NCI-H2107 treated with DMSO at 0.1 percent for 48 hours (cell line): ENCODE measurements around the gene C19orf67.
"Not testable (repeated sequence)": the region's sequence is repeated elsewhere in the genome, so short reads cannot be mapped to it uniquely, and the experiment has no call there.

Experiments used
- DNase-seq: peaks from one replicate; lab custom pipeline; 2025; ENCODE audit not compliant: unreplicated experiment; lab: John Stamatoyannopoulos, UW

Gene C19orf67

GRCh38 chr19:14058182-14059092 is 27.1 kb downstream of the C19orf67 start:
- DNase-seq: no peak

GRCh38 chr19:14056741-14057356 is 28.7 kb downstream of the C19orf67 start:
- DNase-seq: no peak

GRCh38 chr19:14056069-14056666 is 29.4 kb downstream of the C19orf67 start:
- no peak for DNase-seq

GRCh38 chr19:14055396-14055795 is 30.2 kb downstream of the C19orf67 start:
- no peak for DNase-seq

GRCh38 chr19:14054721-14055120 is 30.9 kb downstream of the C19orf67 start:
- DNase-seq: no peak

- DNase-seq: no peak
Observed at GRCh38 chr19:14054099-14054498, 31.5 kb downstream of the C19orf67 start.

- DNase-seq: no peak
Observed at GRCh38 chr19:14053500-14053899, 32.1 kb downstream of the C19orf67 start.

- no peak for DNase-seq
Observed at GRCh38 chr19:14053032-14053431, 32.6 kb downstream of the C19orf67 start.

- DNase-seq: no peak
Observed at GRCh38 chr19:14052470-14052869, 33.1 kb downstream of the C19orf67 start.

- no peak for DNase-seq
Observed at GRCh38 chr19:14051980-14052379, 33.6 kb downstream of the C19orf67 start.

GRCh38 chr19:14050961-14051360 is 34.6 kb downstream of the C19orf67 start:
- not testable (repeated sequence) for DNase-seq

GRCh38 chr19:14050512-14050911 is 35.1 kb downstream of the C19orf67 start:
- DNase-seq: no peak

- DNase-seq: no peak
Observed at GRCh38 chr19:14048443-14049153, 37.0 kb downstream of the C19orf67 start.

GRCh38 chr19:14047866-14048265 is 37.7 kb downstream of the C19orf67 start:
- DNase-seq: not testable (repeated sequence)

GRCh38 chr19:14042659-14043608 is 42.6 kb downstream of the C19orf67 start:
- not testable (repeated sequence) for DNase-seq

GRCh38 chr19:14039181-14039580 is 46.4 kb downstream of the C19orf67 start:
- DNase-seq: no peak

- DNase-seq: no peak
Observed at GRCh38 chr19:14035706-14036105, 49.9 kb downstream of the C19orf67 start.

GRCh38 chr19:14035159-14035558 is 50.4 kb downstream of the C19orf67 start:
- DNase-seq: not testable (repeated sequence)

- no peak for DNase-seq
Observed at GRCh38 chr19:14033946-14034345, 51.6 kb downstream of the C19orf67 start.
